ENCODE data around the gene RIN2.

- TF ChIP-seq RAD21 (IDR thresholded peaks at IDR 0.05) = no peak
- no peak for TF ChIP-seq TAF1 (conservative IDR thresholded peaks at IDR 0.05)
- no peak for TF ChIP-seq CTCF (IDR thresholded peaks at IDR 0.05; ENCODE audit: low read depth, low read length, missing input control)
- TF ChIP-seq GABPA (IDR thresholded peaks at IDR 0.05 in 1 of 2, conservative IDR thresholded peaks at IDR 0.05 in 1 of 2) = no peak
- no peak for TF ChIP-seq YY1 (IDR thresholded peaks at IDR 0.05)
- no peak for TF ChIP-seq RXRA (IDR thresholded peaks at IDR 0.05)
- TF ChIP-seq ATF3 (IDR thresholded peaks at IDR 0.05) = no peak
- TF ChIP-seq NR2F2 (IDR thresholded peaks at IDR 0.05) = no peak
- TF ChIP-seq REST (IDR thresholded peaks at IDR 0.05) = no peak
- no peak for TF ChIP-seq MAX (IDR thresholded peaks at IDR 0.05)
- no peak for TF ChIP-seq JUND (IDR thresholded peaks at IDR 0.05)
- TF ChIP-seq SP1 (IDR thresholded peaks at IDR 0.05) = no peak
Observed at GRCh38 chr20:19725373-19725772, 32.7 kb upstream of the RIN2 start.

Measured in liver (tissue), 3 donors.